Measurements from ENCODE around the gene TP53TG3C.
"Not testable (repeated sequence)": the region's sequence is repeated elsewhere in the genome, so short reads cannot be mapped to it uniquely, and the experiment has no call there.

Gene TP53TG3C

GRCh38 chr16:33193926-33194325 lies at the start of gene TP53TG3C:
TP53TG3C (plus strand) TSS chr16:33194226; CDS start chr16:33194294, 68 bp downstream.
- FAIRE-seq; DNase-seq (ENCODE audit: low spot score): not testable (repeated sequence)
